GM21360 (cell line): ENCODE measurements around the gene EAF1.
"Not testable (repeated sequence)": the region's sequence is repeated elsewhere in the genome, so short reads cannot be mapped to it uniquely, and the experiment has no call there.

Source experiments
- ATAC-seq: cut with Tn5 transposase; IDR thresholded peaks from one replicate; pipeline ENCODE4 v1.9.1; 2021; ENCODE audit warnings: mild to moderate bottlenecking, moderate library complexity; ENCODE audit not compliant: unreplicated experiment

Gene EAF1

GRCh38 chr3:15477951-15478639 is 50.7 kb downstream of the EAF1 start:
- ATAC-seq = no peak

- ATAC-seq = no peak
Measured at GRCh38 chr3:15478640-15478979, 51.2 kb downstream of the EAF1 start.

GRCh38 chr3:15479400-15480224 is 52.2 kb downstream of the EAF1 start:
- ATAC-seq = no peak

GRCh38 chr3:15484551-15484950 is 57.2 kb downstream of the EAF1 start:
- ATAC-seq = not testable (repeated sequence)

GRCh38 chr3:15486020-15486419 is 58.6 kb downstream of the EAF1 start:
- ATAC-seq = no peak

GRCh38 chr3:15486979-15487378 is 59.6 kb downstream of the EAF1 start:
- ATAC-seq = no peak

GRCh38 chr3:15488002-15488401 is 60.6 kb downstream of the EAF1 start:
- ATAC-seq = no peak

GRCh38 chr3:15490158-15490557 is 62.8 kb downstream of the EAF1 start:
- ATAC-seq = no peak

GRCh38 chr3:15491143-15491542 is 63.7 kb downstream of the EAF1 start:
- ATAC-seq = no peak
